ENCODE results near the gene PCGF5. TPM values are rescaled to one million over a fixed set of nuclear protein-coding genes. Genes with fewer than 3 reads are reported as not detected.

The PCGF5 gene
- total RNA-seq, 4 donors from 2014 or later: 26.3 to 94.1 (median 57.0) TPM

- 71 to 87% methylated on average over 3 to 4 of the region's 4 CpGs for WGBS, 2 donors (ENCODE audit: low coverage in 1 of 2)
- in situ Hi-C loops (cut with MboI; ENCODE audit: low pct_ligation_motif_present in 1 of 4, low pct_unique_long_range_greater_than_20kb in 1 of 4, low sequenced_read_pairs in 3 of 4): no loop called here
Measured at GRCh38 chr10:91328320-91328984, 108.0 kb downstream of the PCGF5 start.

More at GRCh38 chr10:91328320-91328984, 108.0 kb downstream of the PCGF5 start:
- H3K36me3 ChIP-seq: no peaks in the 10 kb centered on the region
- no peaks in the 10 kb centered on the region for H3K9me3 ChIP-seq
- no peak for TF ChIP-seq POLR2AphosphoS5 (IDR thresholded peaks at IDR 0.05)
- TF ChIP-seq POLR2A (IDR thresholded peaks at IDR 0.05): no peak
- no peak for TF ChIP-seq EP300 (IDR thresholded peaks at IDR 0.05; ENCODE audit: low read depth)
- TF ChIP-seq CTCF (IDR thresholded peaks at IDR 0.05): no peak
- intact Hi-C loops (cut with DNase I; ENCODE audit: low total_unique reads): no loop called here
- H3K4me1 ChIP-seq: no peaks in the 10 kb centered on the region
- H3K4me3 ChIP-seq: no peak overlapping the region
- no peak for DNase-seq
- H3K27me3 ChIP-seq: no peaks in the 10 kb centered on the region
- H3K27ac ChIP-seq: no peak overlapping the region

Other genes with a start within 250 kb of the PCGF5 start
- 10 to 100 TPM in 1 of 4 donors, 1 to 10 TPM in 3; 6.8 to 10.3 (median 8.1) TPM for gene HECTD2, start 189.7 kb downstream of the PCGF5 start, total RNA-seq

Measured in transverse colon (tissue), 4 donors.